HepG2 (cell line): ENCODE results near the gene MVP. TPM values are rescaled to one million over a fixed set of nuclear protein-coding genes. Genes with fewer than 3 reads are reported as not detected.

Source experiments
- CHCHD3 ChIP-seq: sonication (generic); formaldehyde crosslinking; IDR thresholded peaks from 2 replicates; pipeline ENCODE4 v1.8.0; 2022; ENCODE audit warnings: mild to moderate bottlenecking, missing genetic modification reagents, moderate library complexity
- GFI1 ChIP-seq: sonication (generic); formaldehyde crosslinking; IDR thresholded peaks from 2 replicates; pipeline ENCODE4 v1.5.0; 2020; ENCODE audit warnings: missing genetic modification reagents, mild to moderate bottlenecking, borderline replicate concordance
- GZF1 ChIP-seq: sonication (generic); formaldehyde crosslinking; IDR thresholded peaks from 2 replicates; pipeline ENCODE4 v1.5.1; 2020; ENCODE audit warnings: mild to moderate bottlenecking, missing genetic modification reagents
- HOXA9 ChIP-seq: sonication (generic); formaldehyde crosslinking; IDR thresholded peaks from 2 replicates; pipeline ENCODE4 v1.8.1; 2022; ENCODE audit warnings: missing genetic modification reagents, mild to moderate bottlenecking, moderate library complexity, borderline replicate concordance
- KDM5A ChIP-seq: fragments of 200-600 bp; sonication (generic); IDR thresholded peaks from 2 replicates; pipeline ENCODE4 v1.7.0; 2018; ENCODE audit warnings: antibody characterized with exemption, mild to moderate bottlenecking, low read length, borderline replicate concordance
- KDM5B ChIP-seq: sonication (generic); formaldehyde crosslinking; IDR thresholded peaks from 2 replicates; pipeline ENCODE4 v1.4.0; 2020; ENCODE audit warnings: missing genetic modification reagents, mild to moderate bottlenecking, borderline replicate concordance
- NFKBIZ ChIP-seq: IDR thresholded peaks from 2 replicates; pipeline ENCODE4 v1.6.1; 2018; ENCODE audit warnings: missing genetic modification reagents, missing compliant biosample characterization
- PCBP2 ChIP-seq: fragments of 200-400 bp; formaldehyde crosslinking; optimal IDR thresholded peaks from 2 replicates; pipeline ENCODE3; 2018; ENCODE audit warnings: low read length, low read depth; ENCODE audit not compliant: poor library complexity, severe bottlenecking
- PHB2 ChIP-seq: fragments of 450-650 bp; IDR thresholded peaks from 2 replicates; pipeline ENCODE4 v1.6.1; 2018; ENCODE audit not compliant: partially characterized antibody
- PPARG ChIP-seq: conservative IDR thresholded peaks from 2 replicates; pipeline ENCODE4 v1.6.1; 2016; ENCODE audit warnings: missing biosample characterization, missing genetic modification reagents
- SATB2 ChIP-seq: sonication (generic); formaldehyde crosslinking; IDR thresholded peaks from 2 replicates; pipeline ENCODE4 v1.5.0; 2020; ENCODE audit warnings: missing genetic modification reagents
- TGIF2 ChIP-seq: IDR thresholded peaks from 2 replicates; pipeline ENCODE4 v1.6.1; 2016; ENCODE audit warnings: control low read depth, missing compliant biosample characterization
- ZNF276 ChIP-seq: sonication (generic); formaldehyde crosslinking; IDR thresholded peaks from 2 replicates; pipeline ENCODE4 v1.4.0; 2020; ENCODE audit warnings: mild to moderate bottlenecking, low read depth, missing genetic modification reagents
- ZNF282 ChIP-seq: fragments of 450-650 bp; IDR thresholded peaks from 2 replicates; pipeline ENCODE4 v1.6.1; 2018; ENCODE audit not compliant: partially characterized antibody
- ZNF431 ChIP-seq: sonication (generic); formaldehyde crosslinking; IDR thresholded peaks from 2 replicates; pipeline ENCODE4 v1.9.0; 2022; ENCODE audit warnings: missing genetic modification reagents, low read depth, mild to moderate bottlenecking, borderline replicate concordance
- ZNF451 ChIP-seq: sonication (generic); formaldehyde crosslinking; IDR thresholded peaks from 2 replicates; pipeline ENCODE4 v1.5.0; 2020; ENCODE audit warnings: mild to moderate bottlenecking, missing genetic modification reagents
- ZNF766 ChIP-seq: sonication (generic); formaldehyde crosslinking; IDR thresholded peaks from 2 replicates; pipeline ENCODE4 v1.5.0; 2020; ENCODE audit warnings: missing genetic modification reagents, borderline replicate concordance
- ZNF850 ChIP-seq: sonication (generic); formaldehyde crosslinking; conservative IDR thresholded peaks from 2 replicates; pipeline ENCODE4 v1.9.0; 2021; ENCODE audit warnings: mild to moderate bottlenecking, missing genetic modification reagents
- polyA plus RNA-seq, 8 experiments: library from polyadenylated mRNA; depleted of rRNA in 3 of 8; stranded (reverse) in 7 of 8; unstranded in 1 of 8; fragments of >200 nt; fragmentation: Illumina TruSeq in 4 of 8; extraction: Trizol in 4 of 8; gene quantifications; 2 replicates each; pipeline versions ENCODE4 v1.2.1 to v1.2.3, GENCODE V29; 2011 to 2016; ENCODE audit warnings: low read depth in 4 of 8, missing spikeins in 1 of 8, mixed read lengths in 1 of 8; ENCODE audit not compliant: insufficient read depth in 1 of 8
- total RNA-seq, 5 experiments: library from RNA; depleted of rRNA; stranded (reverse); fragments of >200 nt; fragmentation: Illumina TruSeq; extraction: Trizol; gene quantifications; 2 replicates each; pipeline ENCODE4 v1.2.3, GENCODE V29; 2016; ENCODE audit warnings: low read depth in 1 of 5
- TF ChIP-seq, protein P1 (sequence below): IDR thresholded peaks from 2 replicates; pipeline ENCODE4 v1.6.1; 2016; ENCODE audit warnings: missing compliant biosample characterization, missing genetic modification reagents, borderline replicate concordance
- TF ChIP-seq, protein P2 (sequence below): sonication (generic); formaldehyde crosslinking; IDR thresholded peaks from 2 replicates; pipeline ENCODE4 v1.4.0; 2020; ENCODE audit warnings: mild to moderate bottlenecking, low read depth, missing genetic modification reagents
- TF ChIP-seq, protein P3 (sequence below): IDR thresholded peaks from 2 replicates; pipeline ENCODE4 v1.6.1; 2016; ENCODE audit warnings: mild to moderate bottlenecking, missing biosample characterization, missing genetic modification reagents
- TF ChIP-seq, protein P4 (sequence below): IDR thresholded peaks from 2 replicates; pipeline ENCODE4 v1.6.1; 2016; ENCODE audit warnings: mild to moderate bottlenecking

MVP gene
- total and polyA plus RNA-seq, 2 of the 13 experiments (the other 11 are each of a cell fraction or from before 2014, with no cell fraction given): 22.9 to 43.5 TPM

DNA sequence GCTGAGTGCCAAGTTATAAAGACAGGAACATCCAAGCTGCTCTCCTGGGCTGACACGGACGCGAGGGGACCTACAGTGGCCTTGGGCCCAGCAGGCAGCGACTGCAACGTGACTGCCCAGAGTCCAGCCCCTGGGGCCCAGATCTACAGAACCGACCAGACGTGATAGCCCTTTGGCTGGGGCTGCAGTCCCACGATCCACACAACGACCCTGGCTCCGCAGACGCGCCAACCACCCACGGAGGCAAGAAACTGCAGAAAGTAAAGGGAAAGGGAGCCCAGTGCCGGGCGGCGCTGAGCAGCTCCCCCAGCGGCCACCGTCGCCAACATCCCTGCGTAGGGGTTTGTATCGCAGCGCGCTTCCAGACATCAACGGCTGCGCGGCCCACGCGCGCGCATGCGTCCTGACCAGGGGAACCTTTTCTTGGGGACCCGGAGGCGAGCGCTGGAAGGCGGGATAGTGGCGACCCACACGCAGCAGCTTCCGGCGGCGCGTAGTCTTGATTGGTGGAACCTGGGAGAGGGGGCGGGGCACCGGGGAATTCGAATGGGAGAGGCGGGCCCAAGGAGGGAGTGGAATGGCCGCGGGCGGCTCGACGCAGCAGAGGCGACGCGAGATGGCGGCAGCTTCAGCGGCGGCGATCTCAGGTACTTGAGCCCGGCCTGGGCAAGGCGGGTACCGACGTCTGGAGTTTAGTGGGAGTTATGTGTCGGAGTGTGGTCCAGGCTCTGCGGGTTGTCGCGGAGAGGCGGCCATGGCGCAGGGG lies 29.9 kb upstream of the MVP start, which contains the start of gene KIF22 (continued):
- TF ChIP-seq PCBP2 (no peak), ZNF282 (no peak), PHB2 (no peak), PPARG (CRISPR knock-in tag) (0 out of 2 replicates have a peak, but pooled peaks have one; percentile 52), ZNF766 (CRISPR knock-in tag) (0 out of 2 replicates have a peak, but pooled peaks have one; percentile 20), KDM5A (peak; percentile 92), SATB2 (CRISPR knock-in tag) (no peak), TGIF2 (CRISPR knock-in tag) (peak; percentile 49), ZNF276 (peak; percentile 79; the same call in 1 of the 2 replicates), HOXA9 (peak; percentile 65), ZNF850 (CRISPR knock-in tag) (no peak), ZNF431 (CRISPR knock-in tag) (peak; percentile 35), CHCHD3 (CRISPR knock-in tag) (no peak), KDM5B (CRISPR knock-in tag) (peak; percentile 95; the same call in 1 of the 2 replicates), ZNF451 (peak; percentile 89), NFKBIZ (CRISPR knock-in tag) (no peak), GZF1 (CRISPR knock-in tag) (no peak), GFI1 (peak; percentile 84)
- TF ChIP-seq, protein P1, sequence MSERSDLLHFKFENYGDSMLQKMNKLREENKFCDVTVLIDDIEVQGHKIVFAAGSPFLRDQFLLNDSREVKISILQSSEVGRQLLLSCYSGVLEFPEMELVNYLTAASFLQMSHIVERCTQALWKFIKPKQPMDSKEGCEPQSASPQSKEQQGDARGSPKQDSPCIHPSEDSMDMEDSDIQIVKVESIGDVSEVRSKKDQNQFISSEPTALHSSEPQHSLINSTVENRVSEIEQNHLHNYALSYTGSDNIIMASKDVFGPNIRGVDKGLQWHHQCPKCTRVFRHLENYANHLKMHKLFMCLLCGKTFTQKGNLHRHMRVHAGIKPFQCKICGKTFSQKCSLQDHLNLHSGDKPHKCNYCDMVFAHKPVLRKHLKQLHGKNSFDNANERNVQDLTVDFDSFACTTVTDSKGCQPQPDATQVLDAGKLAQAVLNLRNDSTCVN (CRISPR knock-in tag): peak; percentile 55; the same call in 1 of the 2 replicates
- TF ChIP-seq, protein P2, sequence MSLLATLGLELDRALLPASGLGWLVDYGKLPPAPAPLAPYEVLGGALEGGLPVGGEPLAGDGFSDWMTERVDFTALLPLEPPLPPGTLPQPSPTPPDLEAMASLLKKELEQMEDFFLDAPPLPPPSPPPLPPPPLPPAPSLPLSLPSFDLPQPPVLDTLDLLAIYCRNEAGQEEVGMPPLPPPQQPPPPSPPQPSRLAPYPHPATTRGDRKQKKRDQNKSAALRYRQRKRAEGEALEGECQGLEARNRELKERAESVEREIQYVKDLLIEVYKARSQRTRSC (CRISPR knock-in tag): peak; percentile 23; the same call in 1 of the 2 replicates
- TF ChIP-seq, protein P3, sequence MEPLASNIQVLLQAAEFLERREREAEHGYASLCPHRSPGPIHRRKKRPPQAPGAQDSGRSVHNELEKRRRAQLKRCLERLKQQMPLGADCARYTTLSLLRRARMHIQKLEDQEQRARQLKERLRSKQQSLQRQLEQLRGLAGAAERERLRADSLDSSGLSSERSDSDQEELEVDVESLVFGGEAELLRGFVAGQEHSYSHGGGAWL (CRISPR knock-in tag): no peak; the same call in 1 of the 2 replicates
- TF ChIP-seq, protein P4, sequence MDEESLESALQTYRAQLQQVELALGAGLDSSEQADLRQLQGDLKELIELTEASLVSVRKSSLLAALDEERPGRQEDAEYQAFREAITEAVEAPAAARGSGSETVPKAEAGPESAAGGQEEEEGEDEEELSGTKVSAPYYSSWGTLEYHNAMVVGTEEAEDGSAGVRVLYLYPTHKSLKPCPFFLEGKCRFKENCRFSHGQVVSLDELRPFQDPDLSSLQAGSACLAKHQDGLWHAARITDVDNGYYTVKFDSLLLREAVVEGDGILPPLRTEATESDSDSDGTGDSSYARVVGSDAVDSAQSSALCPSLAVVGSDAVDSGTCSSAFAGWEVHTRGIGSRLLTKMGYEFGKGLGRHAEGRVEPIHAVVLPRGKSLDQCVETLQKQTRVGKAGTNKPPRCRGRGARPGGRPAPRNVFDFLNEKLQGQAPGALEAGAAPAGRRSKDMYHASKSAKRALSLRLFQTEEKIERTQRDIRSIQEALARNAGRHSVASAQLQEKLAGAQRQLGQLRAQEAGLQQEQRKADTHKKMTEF: peak; percentile 97
